Peyer's patch (tissue), 4 donors: ENCODE measurements around the gene OR4A47.
"Not testable (repeated sequence)": the region's sequence is repeated elsewhere in the genome, so short reads cannot be mapped to it uniquely, and the experiment has no call there.

ENCODE experiments used
- POLR2A ChIP-seq, 2 donors: fragments of 450-650 bp; IDR thresholded peaks; one replicate each; pipeline ENCODE4 v1.5.1; 2017; ENCODE audit warnings: antibody characterized with exemption in 2 of 2, mild to moderate bottlenecking in 2 of 2, moderate library complexity in 2 of 2
- TF ChIP-seq, protein P1 (sequence below), 6 experiments: fragments of 450-650 bp in 4 of 6; fragments of 200-600 bp in 2 of 6; sonication (generic) in 1 of 6; IDR thresholded peaks; one replicate each; pipeline ENCODE4 v1.5.1; 2017 to 2019; ENCODE audit warnings: antibody characterized with exemption in 6 of 6, mild to moderate bottlenecking in 3 of 6, moderate library complexity in 1 of 6

DNA sequence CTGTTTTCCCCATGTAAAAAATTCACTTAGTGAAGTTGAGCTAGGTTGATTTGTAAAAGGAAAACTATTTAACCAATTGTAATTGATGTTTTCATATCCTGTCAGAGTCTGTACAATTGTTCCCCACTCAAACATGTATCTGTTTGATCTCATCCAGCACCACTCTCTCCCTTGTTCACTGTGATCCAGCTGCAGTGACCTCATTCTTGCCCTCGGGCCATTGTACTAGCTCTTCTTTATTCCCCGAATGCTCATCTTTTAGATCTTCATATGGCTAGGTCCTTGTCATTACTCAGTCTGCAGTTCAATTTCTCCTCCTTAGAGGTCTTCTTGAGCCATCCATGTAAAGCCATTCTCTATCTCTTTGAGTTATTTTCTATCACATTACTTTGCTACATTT lies 14.6 kb upstream of the OR4A47 start:
- TF ChIP-seq POLR2A (IDR thresholded peaks at IDR 0.05): not testable (repeated sequence)
- TF ChIP-seq, protein P1, sequence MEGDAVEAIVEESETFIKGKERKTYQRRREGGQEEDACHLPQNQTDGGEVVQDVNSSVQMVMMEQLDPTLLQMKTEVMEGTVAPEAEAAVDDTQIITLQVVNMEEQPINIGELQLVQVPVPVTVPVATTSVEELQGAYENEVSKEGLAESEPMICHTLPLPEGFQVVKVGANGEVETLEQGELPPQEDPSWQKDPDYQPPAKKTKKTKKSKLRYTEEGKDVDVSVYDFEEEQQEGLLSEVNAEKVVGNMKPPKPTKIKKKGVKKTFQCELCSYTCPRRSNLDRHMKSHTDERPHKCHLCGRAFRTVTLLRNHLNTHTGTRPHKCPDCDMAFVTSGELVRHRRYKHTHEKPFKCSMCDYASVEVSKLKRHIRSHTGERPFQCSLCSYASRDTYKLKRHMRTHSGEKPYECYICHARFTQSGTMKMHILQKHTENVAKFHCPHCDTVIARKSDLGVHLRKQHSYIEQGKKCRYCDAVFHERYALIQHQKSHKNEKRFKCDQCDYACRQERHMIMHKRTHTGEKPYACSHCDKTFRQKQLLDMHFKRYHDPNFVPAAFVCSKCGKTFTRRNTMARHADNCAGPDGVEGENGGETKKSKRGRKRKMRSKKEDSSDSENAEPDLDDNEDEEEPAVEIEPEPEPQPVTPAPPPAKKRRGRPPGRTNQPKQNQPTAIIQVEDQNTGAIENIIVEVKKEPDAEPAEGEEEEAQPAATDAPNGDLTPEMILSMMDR (IDR thresholded peaks at IDR 0.05): not testable (repeated sequence)
